K562 (cell line): ENCODE results near the gene PYGB. TPM values are rescaled to one million over a fixed set of nuclear protein-coding genes. Genes with fewer than 3 reads are reported as not detected.

Experiments
- ATAC-seq: fragments of 200-7000 bp; cut with Tn5 transposase; 3 replicates; pipeline ENCODE4 v1.9.1; 2020; ENCODE audit warnings: moderate library complexity
- BruUV-seq: library from RNA; stranded (reverse); fragments of 400-500 nt; replicated peaks from 2 replicates; lab custom pipeline; 2021; lab: Mats Ljungman, UMichigan
- CTCF ChIA-PET: fragments of 300-600 bp; formaldehyde crosslinking; extraction: SDS; loops from one replicate; lab custom pipeline; 2021; ENCODE audit warnings: low intra/inter-chr PET ratio; lab: Yijun Ruan, JAX
- POLR2A ChIA-PET: fragments of 300-600, 350-650 bp; sonication (Branson Sonifier 250); formaldehyde crosslinking; extraction: SDS; loops from one replicate; lab custom pipeline; 2021; ENCODE audit warnings: antibody characterized with exemption, inconsistent platforms; lab: Yijun Ruan, JAX
- DNase-seq, 4 experiments: peaks; one replicate each; pipeline versions ENCODE4 v3.0.0 to v3.0.0-alpha.2; 2011 to 2018; ENCODE audit warnings: low spot score in 3 of 4, mixed read lengths in 3 of 4; ENCODE audit errors: extremely low read depth in 1 of 4
- FAIRE-seq: peaks from 2 replicates; lab custom pipeline; 2011; peaks lifted over from hg19 to GRCh38; lab: Jason Lieb, UNC
- H2AFZ ChIP-seq: 2 replicates; pipeline ENCODE4 v1.6.0; 2011; ENCODE audit warnings: low read depth, low read length, control low read depth, inconsistent platforms
- H3K27ac ChIP-seq: fragments of 200-600 bp; 3 replicates; pipeline ENCODE4 v1.8.0; 2011; ENCODE audit warnings: low read depth, mild to moderate bottlenecking, control low read depth, inconsistent platforms, low read length, moderate library complexity, mixed read lengths; ENCODE audit errors: extremely low read depth
- H3K27me3 ChIP-seq, 2 experiments: fragments of 300-600 bp in 1 of 2; 2 replicates in 1 of 2; 3 replicates in 1 of 2; pipeline versions ENCODE4 v1.6.0 to v1.8.0; 2011; ENCODE audit warnings: inconsistent platforms in 2 of 2, low read length in 2 of 2, mild to moderate bottlenecking in 1 of 2, mixed read lengths in 1 of 2, moderate library complexity in 1 of 2; ENCODE audit not compliant: control insufficient read depth in 2 of 2, insufficient read depth in 2 of 2
- H3K36me3 ChIP-seq: fragments of 300-600 bp; 3 replicates; pipeline ENCODE4 v1.8.0; 2011; ENCODE audit warnings: mild to moderate bottlenecking, low read length, inconsistent platforms; ENCODE audit not compliant: control insufficient read depth, insufficient read depth
- H3K4me1 ChIP-seq, 2 experiments: fragments of 200-600 bp in 1 of 2; replicated peaks in 1 of 2; 2 replicates in 1 of 2; 3 replicates in 1 of 2; pipeline versions ENCODE4 v1.5.1 to v1.8.0; 2011; ENCODE audit warnings: inconsistent platforms in 2 of 2, low read length in 2 of 2, mild to moderate bottlenecking in 1 of 2, mixed read lengths in 1 of 2, moderate library complexity in 1 of 2; ENCODE audit not compliant: control insufficient read depth in 2 of 2, insufficient read depth in 2 of 2
- H3K4me2 ChIP-seq: 2 replicates; pipeline ENCODE4 v1.6.1; 2011; ENCODE audit warnings: low read length, control low read depth, inconsistent platforms, mixed read lengths; ENCODE audit not compliant: insufficient read depth
- H3K4me3 ChIP-seq: fragments of 200-600 bp; sonication (generic), shearing (Covaris generic); 2 replicates; pipeline ENCODE4 v1.5.1; 2016; ENCODE audit warnings: control low read depth, inconsistent platforms
- H3K79me2 ChIP-seq: fragments of 200-600 bp; 3 replicates; pipeline ENCODE4 v1.8.0; 2011; ENCODE audit warnings: low read length, inconsistent platforms; ENCODE audit not compliant: control insufficient read depth, insufficient read depth
- H3K9ac ChIP-seq, 2 experiments: 2 replicates each; pipeline versions ENCODE4 v1.6.0 to v1.6.1; 2011; ENCODE audit warnings: low read depth in 2 of 2, low read length in 2 of 2, control low read depth in 1 of 2, inconsistent platforms in 1 of 2, mild to moderate bottlenecking in 1 of 2, mixed read lengths in 1 of 2; ENCODE audit not compliant: insufficient read depth in 1 of 2
- H3K9me1 ChIP-seq: one replicate; pipeline ENCODE4 v1.6.0; 2011; ENCODE audit warnings: inconsistent platforms, mild to moderate bottlenecking, low read length, moderate library complexity; ENCODE audit not compliant: control insufficient read depth, insufficient read depth
- H3K9me3 ChIP-seq: replicated peaks from 2 replicates; pipeline ENCODE4 v1.5.1; 2011; ENCODE audit warnings: low read depth, low read length, inconsistent platforms; ENCODE audit not compliant: control insufficient read depth, insufficient read depth
- H4K20me1 ChIP-seq: replicated peaks from 2 replicates; pipeline ENCODE4 v1.6.1; 2011; ENCODE audit warnings: low read length, inconsistent platforms, mixed read lengths; ENCODE audit not compliant: control insufficient read depth, insufficient read depth
- HLTF ChIP-seq: fragments of 450-650 bp; IDR thresholded peaks from 2 replicates; pipeline ENCODE4 v1.6.1; 2016
- MAZ ChIP-seq, 2 experiments: fragments of 450-650 bp in 1 of 2; sonication (generic) in 1 of 2; formaldehyde crosslinking; IDR thresholded peaks in 1 of 2; conservative IDR thresholded peaks in 1 of 2; 2 replicates each; pipeline versions ENCODE4 v1.4.0 to v1.5.0; 2020; ENCODE audit warnings: mild to moderate bottlenecking in 1 of 2, missing genetic modification reagents in 1 of 2
- RB1 ChIP-seq: fragments of 450-650 bp; IDR thresholded peaks from 2 replicates; pipeline ENCODE4 v1.6.1; 2017; ENCODE audit warnings: low read depth, mild to moderate bottlenecking
- TARDBP ChIP-seq: fragments of 450-650 bp; IDR thresholded peaks from 2 replicates; pipeline ENCODE4 v1.6.1; 2016
- TFE3 ChIP-seq: fragments of 450-650 bp; formaldehyde crosslinking; IDR thresholded peaks from 2 replicates; pipeline ENCODE4 v1.4.0; 2020; ENCODE audit warnings: mild to moderate bottlenecking, mixed read lengths
- WGBS: fragments of 100-300 bp; shearing (Covaris generic); methylation state at CpG from one replicate; pipeline ENCODE4 v1.1.6; 2016; ENCODE audit warnings: low coverage, mixed read lengths; ENCODE audit not compliant: insufficient coverage; ENCODE audit errors: missing lambda C conversion rate; 5-methylcytosine and 5-hydroxymethylcytosine counted together
- in situ Hi-C: fragments of 300-500 bp; cut with MboI; formaldehyde crosslinking; loops from 4 replicates; pipeline ENCODE4 v1.15.0; 2018; ENCODE audit warnings: inconsistent platforms, mixed read lengths
- intact Hi-C: fragments of 100-400 bp; cut with micrococcal nuclease; formaldehyde crosslinking; loops from 2 replicates; pipeline ENCODE4 v1.14.2; 2022
- polyA plus RNA-seq, 8 experiments: library from polyadenylated mRNA; depleted of rRNA in 4 of 8; stranded (reverse) in 5 of 8; unstranded in 3 of 8; fragments of >200 nt; fragmentation: Nextera tagmentation in 2 of 8; fragmentation: Illumina TruSeq in 1 of 8; extraction: Ambion mirVana in 2 of 8; extraction: Trizol in 1 of 8; gene quantifications; 2 replicates each; pipeline versions ENCODE4 v1.2.1 to v1.2.3, GENCODE V29; 2011 to 2014; ENCODE audit warnings: inconsistent platforms in 1 of 8, missing spikeins in 1 of 8
- total RNA-seq, 7 experiments: library from RNA; depleted of rRNA in 6 of 7; stranded (reverse); fragments of >200 nt in 6 of 7; fragmentation: Illumina TruSeq in 2 of 7; extraction: Trizol in 2 of 7; gene quantifications; 2 replicates each; pipeline versions ENCODE4 v1.2.1 to v1.2.3, GENCODE V29; 2011 to 2021; ENCODE audit warnings: low replicate concordance in 1 of 7

The PYGB gene
- total and polyA plus RNA-seq, 9 of the 15 experiments (the other 6 are each of a cell fraction or from before 2014, with no cell fraction given) = 0.34 to 18.0 (median 9.8) TPM

- TF ChIP-seq TARDBP = no peak
- no peak for TF ChIP-seq HLTF
- no peak for TF ChIP-seq RB1
- TF ChIP-seq TFE3 (CRISPR knock-in tag) = no peak
- TF ChIP-seq MAZ (CRISPR knock-in tag; conservative IDR thresholded peaks at IDR 0.05 in 1 of 2, IDR thresholded peaks at IDR 0.05 in 1 of 2) = no peak
- TF ChIP-seq, all 486 proteins: peak for 0
- no TSS peak for BruUV-seq
- Histone ChIP-seq H3K79me2 (peaks cover 12% of the 10 kb centered on the region), H2AFZ (no peak overlapping the region), H3K4me2 (no peak overlapping the region), H3K4me3 (no peak overlapping the region), H4K20me1 (peaks cover 5% of the 10 kb centered on the region; the same call in 1 of the 2 replicates), H3K9me3 (no peaks in the 10 kb centered on the region), H3K9me1 (no peaks in the 10 kb centered on the region), H3K27ac (no peak overlapping the region), H3K4me1 (peaks cover 0 to 14% of the 10 kb centered on the region in 2 experiments; a peak in 2 of 5 replicates), H3K9ac (no peak overlapping the region; a peak in 2 of 4 replicates), H3K36me3 (peaks cover 7% of the 10 kb centered on the region; the same call in 2 of the 3 replicates), H3K27me3 (no peaks in the 10 kb centered on the region)
- ATAC-seq (no peak), DNase-seq (no peak), FAIRE-seq (no peak)
- CTCF ChIA-PET = no interaction called here
- intact Hi-C loops = no loop called here
- POLR2A ChIA-PET = interaction anchor here (1.3 kb wide), 1 partner anchor 10 kb away, joined by 7 read pairs; the partner anchor contains the start of gene ENTPD6
- in situ Hi-C loops = no loop called here
- WGBS = 86% methylated on average over 10 of the region's 21 CpGs
Observed at GRCh38 chr20:25205277-25206062, 42.4 kb upstream of the PYGB start.
